ENCODE measurements around the gene C6orf47. TPM values are rescaled to one million over a fixed set of nuclear protein-coding genes. Genes with fewer than 3 reads are reported as not detected.

C6orf47 gene
- total and polyA plus RNA-seq, 2 of the 13 experiments (the other 11 are each of a cell fraction or from before 2014, with no cell fraction given): 1.7 to 18.1 TPM

DNA sequence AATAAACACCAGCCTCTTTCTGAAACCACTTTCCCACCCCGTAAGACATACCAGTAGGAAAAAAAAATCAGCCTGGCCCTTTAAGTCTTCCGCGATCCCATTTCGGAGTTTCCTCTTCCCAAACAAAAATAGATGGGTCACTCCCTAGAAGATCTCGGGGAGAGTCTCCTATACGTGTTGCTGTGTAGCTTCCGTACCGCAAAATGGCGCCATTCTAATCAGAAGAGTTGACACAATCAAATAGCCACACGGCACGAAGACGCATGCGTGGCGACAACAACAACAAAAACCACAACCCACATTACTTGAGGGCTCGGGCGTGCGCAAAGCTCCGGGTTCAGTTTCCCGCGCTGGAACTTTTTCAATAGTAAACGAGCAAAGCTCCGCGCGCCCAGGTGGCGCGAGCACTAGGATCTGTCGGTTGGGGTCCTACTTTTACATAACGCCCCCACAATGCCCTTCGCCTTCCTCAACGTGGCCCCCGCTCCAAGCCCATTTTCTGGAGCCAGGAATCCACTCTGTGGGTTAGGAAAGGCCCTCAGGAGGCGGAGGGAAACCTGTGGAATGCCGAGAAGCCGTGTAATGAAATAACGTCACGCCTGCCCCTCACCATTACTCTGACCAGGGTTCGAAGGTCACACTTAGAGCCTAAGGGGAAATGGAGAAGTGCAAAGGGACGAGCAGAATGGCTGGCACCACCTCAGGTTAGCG lies 4.4 kb upstream of the C6orf47 start, which contains the start of gene GPANK1 (continued):
- TF ChIP-seq, protein P1, sequence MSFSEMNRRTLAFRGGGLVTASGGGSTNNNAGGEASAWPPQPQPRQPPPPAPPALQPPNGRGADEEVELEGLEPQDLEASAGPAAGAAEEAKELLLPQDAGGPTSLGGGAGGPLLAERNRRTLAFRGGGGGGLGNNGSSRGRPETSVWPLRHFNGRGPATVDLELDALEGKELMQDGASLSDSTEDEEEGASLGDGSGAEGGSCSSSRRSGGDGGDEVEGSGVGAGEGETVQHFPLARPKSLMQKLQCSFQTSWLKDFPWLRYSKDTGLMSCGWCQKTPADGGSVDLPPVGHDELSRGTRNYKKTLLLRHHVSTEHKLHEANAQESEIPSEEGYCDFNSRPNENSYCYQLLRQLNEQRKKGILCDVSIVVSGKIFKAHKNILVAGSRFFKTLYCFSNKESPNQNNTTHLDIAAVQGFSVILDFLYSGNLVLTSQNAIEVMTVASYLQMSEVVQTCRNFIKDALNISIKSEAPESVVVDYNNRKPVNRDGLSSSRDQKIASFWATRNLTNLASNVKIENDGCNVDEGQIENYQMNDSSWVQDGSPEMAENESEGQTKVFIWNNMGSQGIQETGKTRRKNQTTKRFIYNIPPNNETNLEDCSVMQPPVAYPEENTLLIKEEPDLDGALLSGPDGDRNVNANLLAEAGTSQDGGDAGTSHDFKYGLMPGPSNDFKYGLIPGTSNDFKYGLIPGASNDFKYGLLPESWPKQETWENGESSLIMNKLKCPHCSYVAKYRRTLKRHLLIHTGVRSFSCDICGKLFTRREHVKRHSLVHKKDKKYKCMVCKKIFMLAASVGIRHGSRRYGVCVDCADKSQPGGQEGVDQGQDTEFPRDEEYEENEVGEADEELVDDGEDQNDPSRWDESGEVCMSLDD (CRISPR knock-in tag; IDR thresholded peaks at IDR 0.05; ENCODE audit: borderline replicate concordance): peak; percentile 51; the same call in 1 of the 2 replicates
- TF ChIP-seq ZNF75D (CRISPR knock-in tag; IDR thresholded peaks at IDR 0.05; ENCODE audit: borderline replicate concordance) (no peak), ONECUT2 (CRISPR knock-in tag; IDR thresholded peaks at IDR 0.05) (0 out of 2 replicates have a peak, but pooled peaks have one; percentile 36), ZNF556 (CRISPR knock-in tag; IDR thresholded peaks at IDR 0.05; ENCODE audit: borderline replicate concordance) (peak; percentile 44; the same call in 1 of the 2 replicates), NKX3-1 (CRISPR knock-in tag; IDR thresholded peaks at IDR 0.05) (peak; percentile 54; the same call in 1 of the 2 replicates), SMYD3 (CRISPR knock-in tag; IDR thresholded peaks at IDR 0.05) (no peak), REPIN1 (CRISPR knock-in tag; IDR thresholded peaks at IDR 0.05; ENCODE audit: borderline replicate concordance, low read depth) (peak; percentile 66; the same call in 1 of the 2 replicates), ESRRA (CRISPR knock-in tag; IDR thresholded peaks at IDR 0.05; ENCODE audit: low read depth) (no peak)
- TF ChIP-seq, protein P2, sequence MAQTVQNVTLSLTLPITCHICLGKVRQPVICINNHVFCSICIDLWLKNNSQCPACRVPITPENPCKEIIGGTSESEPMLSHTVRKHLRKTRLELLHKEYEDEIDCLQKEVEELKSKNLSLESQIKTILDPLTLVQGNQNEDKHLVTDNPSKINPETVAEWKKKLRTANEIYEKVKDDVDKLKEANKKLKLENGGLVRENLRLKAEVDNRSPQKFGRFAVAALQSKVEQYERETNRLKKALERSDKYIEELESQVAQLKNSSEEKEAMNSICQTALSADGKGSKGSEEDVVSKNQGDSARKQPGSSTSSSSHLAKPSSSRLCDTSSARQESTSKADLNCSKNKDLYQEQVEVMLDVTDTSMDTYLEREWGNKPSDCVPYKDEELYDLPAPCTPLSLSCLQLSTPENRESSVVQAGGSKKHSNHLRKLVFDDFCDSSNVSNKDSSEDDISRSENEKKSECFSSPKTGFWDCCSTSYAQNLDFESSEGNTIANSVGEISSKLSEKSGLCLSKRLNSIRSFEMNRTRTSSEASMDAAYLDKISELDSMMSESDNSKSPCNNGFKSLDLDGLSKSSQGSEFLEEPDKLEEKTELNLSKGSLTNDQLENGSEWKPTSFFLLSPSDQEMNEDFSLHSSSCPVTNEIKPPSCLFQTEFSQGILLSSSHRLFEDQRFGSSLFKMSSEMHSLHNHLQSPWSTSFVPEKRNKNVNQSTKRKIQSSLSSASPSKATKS (CRISPR knock-in tag; IDR thresholded peaks at IDR 0.05): no peak; the same call in 1 of the 2 replicates
- TF ChIP-seq, protein P3, sequence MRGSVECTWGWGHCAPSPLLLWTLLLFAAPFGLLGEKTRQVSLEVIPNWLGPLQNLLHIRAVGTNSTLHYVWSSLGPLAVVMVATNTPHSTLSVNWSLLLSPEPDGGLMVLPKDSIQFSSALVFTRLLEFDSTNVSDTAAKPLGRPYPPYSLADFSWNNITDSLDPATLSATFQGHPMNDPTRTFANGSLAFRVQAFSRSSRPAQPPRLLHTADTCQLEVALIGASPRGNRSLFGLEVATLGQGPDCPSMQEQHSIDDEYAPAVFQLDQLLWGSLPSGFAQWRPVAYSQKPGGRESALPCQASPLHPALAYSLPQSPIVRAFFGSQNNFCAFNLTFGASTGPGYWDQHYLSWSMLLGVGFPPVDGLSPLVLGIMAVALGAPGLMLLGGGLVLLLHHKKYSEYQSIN (CRISPR knock-in tag; IDR thresholded peaks at IDR 0.05; ENCODE audit: borderline replicate concordance): no peak
- TF ChIP-seq, protein P4, sequence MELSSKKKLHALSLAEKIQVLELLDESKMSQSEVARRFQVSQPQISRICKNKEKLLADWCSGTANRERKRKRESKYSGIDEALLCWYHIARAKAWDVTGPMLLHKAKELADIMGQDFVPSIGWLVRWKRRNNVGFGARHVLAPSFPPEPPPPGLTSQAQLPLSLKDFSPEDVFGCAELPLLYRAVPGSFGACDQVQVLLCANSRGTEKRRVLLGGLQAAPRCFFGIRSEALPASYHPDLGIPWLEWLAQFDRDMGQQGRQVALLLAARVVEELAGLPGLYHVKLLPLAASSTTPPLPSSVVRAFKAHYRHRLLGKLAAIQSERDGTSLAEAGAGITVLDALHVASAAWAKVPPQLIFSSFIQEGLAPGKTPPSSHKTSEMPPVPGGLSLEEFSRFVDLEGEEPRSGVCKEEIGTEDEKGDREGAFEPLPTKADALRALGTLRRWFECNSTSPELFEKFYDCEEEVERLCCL (CRISPR knock-in tag; IDR thresholded peaks at IDR 0.05; ENCODE audit: borderline replicate concordance): no peak
- TF ChIP-seq, protein P5, sequence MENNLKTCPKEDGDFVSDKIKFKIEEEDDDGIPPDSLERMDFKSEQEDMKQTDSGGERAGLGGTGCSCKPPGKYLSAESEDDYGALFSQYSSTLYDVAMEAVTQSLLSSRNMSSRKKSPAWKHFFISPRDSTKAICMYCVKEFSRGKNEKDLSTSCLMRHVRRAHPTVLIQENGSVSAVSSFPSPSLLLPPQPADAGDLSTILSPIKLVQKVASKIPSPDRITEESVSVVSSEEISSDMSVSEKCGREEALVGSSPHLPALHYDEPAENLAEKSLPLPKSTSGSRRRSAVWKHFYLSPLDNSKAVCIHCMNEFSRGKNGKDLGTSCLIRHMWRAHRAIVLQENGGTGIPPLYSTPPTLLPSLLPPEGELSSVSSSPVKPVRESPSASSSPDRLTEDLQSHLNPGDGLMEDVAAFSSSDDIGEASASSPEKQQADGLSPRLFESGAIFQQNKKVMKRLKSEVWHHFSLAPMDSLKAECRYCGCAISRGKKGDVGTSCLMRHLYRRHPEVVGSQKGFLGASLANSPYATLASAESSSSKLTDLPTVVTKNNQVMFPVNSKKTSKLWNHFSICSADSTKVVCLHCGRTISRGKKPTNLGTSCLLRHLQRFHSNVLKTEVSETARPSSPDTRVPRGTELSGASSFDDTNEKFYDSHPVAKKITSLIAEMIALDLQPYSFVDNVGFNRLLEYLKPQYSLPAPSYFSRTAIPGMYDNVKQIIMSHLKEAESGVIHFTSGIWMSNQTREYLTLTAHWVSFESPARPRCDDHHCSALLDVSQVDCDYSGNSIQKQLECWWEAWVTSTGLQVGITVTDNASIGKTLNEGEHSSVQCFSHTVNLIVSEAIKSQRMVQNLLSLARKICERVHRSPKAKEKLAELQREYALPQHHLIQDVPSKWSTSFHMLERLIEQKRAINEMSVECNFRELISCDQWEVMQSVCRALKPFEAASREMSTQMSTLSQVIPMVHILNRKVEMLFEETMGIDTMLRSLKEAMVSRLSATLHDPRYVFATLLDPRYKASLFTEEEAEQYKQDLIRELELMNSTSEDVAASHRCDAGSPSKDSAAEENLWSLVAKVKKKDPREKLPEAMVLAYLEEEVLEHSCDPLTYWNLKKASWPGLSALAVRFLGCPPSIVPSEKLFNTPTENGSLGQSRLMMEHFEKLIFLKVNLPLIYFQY (CRISPR knock-in tag; IDR thresholded peaks at IDR 0.05; ENCODE audit: borderline replicate concordance): no peak; the same call in 1 of the 2 replicates
- TF ChIP-seq, protein P6, sequence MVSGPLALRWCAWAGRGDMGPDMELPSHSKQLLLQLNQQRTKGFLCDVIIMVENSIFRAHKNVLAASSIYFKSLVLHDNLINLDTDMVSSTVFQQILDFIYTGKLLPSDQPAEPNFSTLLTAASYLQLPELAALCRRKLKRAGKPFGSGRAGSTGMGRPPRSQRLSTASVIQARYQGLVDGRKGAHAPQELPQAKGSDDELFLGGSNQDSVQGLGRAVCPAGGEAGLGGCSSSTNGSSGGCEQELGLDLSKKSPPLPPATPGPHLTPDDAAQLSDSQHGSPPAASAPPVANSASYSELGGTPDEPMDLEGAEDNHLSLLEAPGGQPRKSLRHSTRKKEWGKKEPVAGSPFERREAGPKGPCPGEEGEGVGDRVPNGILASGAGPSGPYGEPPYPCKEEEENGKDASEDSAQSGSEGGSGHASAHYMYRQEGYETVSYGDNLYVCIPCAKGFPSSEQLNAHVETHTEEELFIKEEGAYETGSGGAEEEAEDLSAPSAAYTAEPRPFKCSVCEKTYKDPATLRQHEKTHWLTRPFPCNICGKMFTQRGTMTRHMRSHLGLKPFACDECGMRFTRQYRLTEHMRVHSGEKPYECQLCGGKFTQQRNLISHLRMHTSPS (CRISPR knock-in tag; IDR thresholded peaks at IDR 0.05; ENCODE audit: low read depth): no peak

Measured in HepG2 (cell line).